RWPE1 (cell line): Measurements from ENCODE around the gene NAA35.

Experiments used
- CTCF ChIA-PET: fragments of 350-600 bp; sonication (Branson Sonifier 250); formaldehyde crosslinking; extraction: SDS; loops from one replicate; lab custom pipeline; 2021; lab: Yijun Ruan, JAX
- POLR2A ChIA-PET: fragments of 400-600 bp; formaldehyde crosslinking; extraction: SDS; loops from one replicate; lab custom pipeline; 2020; ENCODE audit warnings: antibody characterized with exemption; ENCODE audit not compliant: low non-redundant PET; lab: Yijun Ruan, JAX
- DNase-seq: peaks from one replicate; pipeline ENCODE4 v3.0.0; 2012; ENCODE audit warnings: low spot score
- H3K27ac ChIP-seq: fragments of 450-650 bp; 2 replicates; pipeline ENCODE4 v1.5.1; 2017
- CTCF ChIP-seq: fragments of 450-650 bp; conservative IDR thresholded peaks from 2 replicates; pipeline ENCODE4 v1.5.1; 2017; ENCODE audit warnings: low read depth, mild to moderate bottlenecking

The NAA35 gene

GRCh38 chr9:86041311-86041741, 100.4 kb downstream of the NAA35 start:
- ChIA-PET CTCF (interaction anchor here (0.6 kb wide), 1 partner anchor 343 kb away, joined by 6 read pairs; no protein-coding TSS in a partner anchor), POLR2A (no interaction called here)
- no peak for TF ChIP-seq CTCF
- DNase-seq = no peak
- no peak overlapping the region for H3K27ac ChIP-seq

GRCh38 chr9:86042199-86042978, 101.4 kb downstream of the NAA35 start:
- DNase-seq = no peak
- H3K27ac ChIP-seq = no peak overlapping the region
- TF ChIP-seq CTCF = no peak
- CTCF ChIA-PET = no interaction called here
- POLR2A ChIA-PET = no interaction called here

- no peak overlapping the region for H3K27ac ChIP-seq
- no peak for TF ChIP-seq CTCF
- no peak for DNase-seq
- ChIA-PET CTCF (no interaction called here), POLR2A (no interaction called here)
Observed at GRCh38 chr9:86043586-86043985, 102.6 kb downstream of the NAA35 start.

GRCh38 chr9:86043999-86044398, 103.1 kb downstream of the NAA35 start:
- no peak for DNase-seq
- POLR2A ChIA-PET = no interaction called here
- no peak for TF ChIP-seq CTCF
- CTCF ChIA-PET = interaction anchor here (0.7 kb wide), 1 partner anchor 15 kb away, joined by 3 read pairs; no protein-coding TSS in a partner anchor
- no peak overlapping the region for H3K27ac ChIP-seq

GRCh38 chr9:86045654-86046053, 104.7 kb downstream of the NAA35 start:
- ChIA-PET CTCF (interaction anchor here (0.5 to 1.4 kb wide), 4 partner anchors 10 to 877 kb away, joined by 3 to 5 read pairs (median 3); no protein-coding TSS in a partner anchor), POLR2A (no interaction called here)
- DNase-seq = no peak
- no peak for TF ChIP-seq CTCF
- H3K27ac ChIP-seq = no peak overlapping the region

- POLR2A ChIA-PET = no interaction called here
- no peak for DNase-seq
- TF ChIP-seq CTCF = no peak
- H3K27ac ChIP-seq = no peak overlapping the region
- CTCF ChIA-PET = interaction anchor here (0.5 to 1.4 kb wide), 4 partner anchors 11 to 877 kb away, joined by 3 to 5 read pairs (median 3); no protein-coding TSS in a partner anchor
Observed at GRCh38 chr9:86046071-86046636, 105.2 kb downstream of the NAA35 start.
